ENCODE results near the gene CBL.

DNA sequence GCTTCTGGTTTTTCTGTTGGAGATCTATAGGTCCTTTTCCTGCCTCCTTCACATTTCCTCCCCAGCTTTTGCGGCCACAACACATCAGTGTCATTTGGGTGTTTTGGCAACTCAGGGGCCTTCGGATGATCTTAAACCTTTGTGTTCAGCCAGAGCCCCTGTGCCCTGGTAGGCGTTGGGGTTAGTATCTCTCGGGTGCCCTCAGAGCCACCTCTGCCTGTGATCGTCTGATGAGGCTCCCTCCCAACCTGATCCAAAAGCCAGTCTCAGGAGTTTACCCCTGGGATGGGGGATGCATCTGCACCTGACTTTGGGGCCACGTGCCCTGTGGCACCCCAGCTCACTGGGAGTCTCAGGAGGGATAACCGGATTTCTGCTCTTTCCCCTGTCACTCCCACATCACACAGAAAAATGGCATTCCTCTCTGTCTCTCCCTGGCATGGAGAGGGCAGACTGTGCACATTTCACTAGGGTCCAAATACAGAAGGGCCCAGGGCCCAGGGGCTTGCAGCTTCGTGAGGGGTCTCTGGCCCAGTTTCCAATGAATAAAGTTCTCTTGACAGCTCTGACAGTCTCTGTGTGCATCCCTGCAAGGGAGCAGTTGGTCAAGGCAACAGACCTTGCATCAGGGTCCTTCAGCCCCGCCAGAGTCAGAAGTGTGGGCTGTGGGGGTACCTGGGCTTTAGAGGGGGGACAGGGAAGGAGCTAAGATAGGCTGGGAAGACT, 130.8 kb downstream of the CBL start:
- TF ChIP-seq, protein P1, sequence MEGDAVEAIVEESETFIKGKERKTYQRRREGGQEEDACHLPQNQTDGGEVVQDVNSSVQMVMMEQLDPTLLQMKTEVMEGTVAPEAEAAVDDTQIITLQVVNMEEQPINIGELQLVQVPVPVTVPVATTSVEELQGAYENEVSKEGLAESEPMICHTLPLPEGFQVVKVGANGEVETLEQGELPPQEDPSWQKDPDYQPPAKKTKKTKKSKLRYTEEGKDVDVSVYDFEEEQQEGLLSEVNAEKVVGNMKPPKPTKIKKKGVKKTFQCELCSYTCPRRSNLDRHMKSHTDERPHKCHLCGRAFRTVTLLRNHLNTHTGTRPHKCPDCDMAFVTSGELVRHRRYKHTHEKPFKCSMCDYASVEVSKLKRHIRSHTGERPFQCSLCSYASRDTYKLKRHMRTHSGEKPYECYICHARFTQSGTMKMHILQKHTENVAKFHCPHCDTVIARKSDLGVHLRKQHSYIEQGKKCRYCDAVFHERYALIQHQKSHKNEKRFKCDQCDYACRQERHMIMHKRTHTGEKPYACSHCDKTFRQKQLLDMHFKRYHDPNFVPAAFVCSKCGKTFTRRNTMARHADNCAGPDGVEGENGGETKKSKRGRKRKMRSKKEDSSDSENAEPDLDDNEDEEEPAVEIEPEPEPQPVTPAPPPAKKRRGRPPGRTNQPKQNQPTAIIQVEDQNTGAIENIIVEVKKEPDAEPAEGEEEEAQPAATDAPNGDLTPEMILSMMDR (conservative IDR thresholded peaks at IDR 0.05; ENCODE audit: low read length): no peak
- TF ChIP-seq EZH2phosphoT487 (IDR thresholded peaks at IDR 0.05; ENCODE audit: borderline replicate concordance, low read depth, low read length): no peak
